ENCODE measurements around the gene GLTP. TPM values are rescaled to one million over a fixed set of nuclear protein-coding genes. Genes with fewer than 3 reads are reported as not detected.

Gene GLTP
- total RNA-seq, 1 experiment from 2014 or later: 15.5 TPM

GRCh38 chr12:109916045-109916444 lies 35.7 kb upstream of the GLTP start:
- Histone ChIP-seq H3K27ac (ENCODE audit: insufficient read length, low read depth, low read length) (no peak overlapping the region), H2BK120ac (ENCODE audit: low read depth, low read length, poor library complexity, severe bottlenecking) (no peak overlapping the region), H2AFZ (ENCODE audit: low read length) (no peak overlapping the region), H3K27me3 (ENCODE audit: insufficient read depth, low read length) (no peaks in the 10 kb centered on the region), H3T11ph (ENCODE audit: low read length) (no peak overlapping the region), H3K23me2 (ENCODE audit: insufficient read length, low read depth, low read length, poor library complexity, severe bottlenecking) (no peaks in the 10 kb centered on the region), H3K79me1 (ENCODE audit: insufficient read depth, low read depth, low read length, poor library complexity, severe bottlenecking) (no peaks in the 10 kb centered on the region), H2BK20ac (ENCODE audit: low read depth, low read length, poor library complexity, severe bottlenecking) (no peak overlapping the region), H3K18ac (ENCODE audit: insufficient read length, low read depth, low read length) (no peak overlapping the region), H3K14ac (ENCODE audit: insufficient read depth, low read length) (no peak overlapping the region), H2BK12ac (ENCODE audit: insufficient read length, low read depth, low read length) (no peak overlapping the region), H3K56ac (ENCODE audit: insufficient read length, low read depth, low read length) (no peak overlapping the region), H3K9ac (ENCODE audit: extremely low read depth, insufficient read length, low read length) (no peak overlapping the region), H4K5ac (ENCODE audit: insufficient read length, low read depth, low read length) (no peak overlapping the region), H3K9me3 (ENCODE audit: control insufficient read depth, low read depth, low read length) (no peaks in the 10 kb centered on the region), H2BK5ac (ENCODE audit: insufficient read length, low read length) (no peak overlapping the region), H2AK5ac (ENCODE audit: insufficient read length, low read length) (no peak overlapping the region), H2BK15ac (ENCODE audit: low read depth, low read length) (no peak overlapping the region), H4K8ac (replicated peaks; ENCODE audit: insufficient read length, low read depth, low read length) (no peak overlapping the region), H4K91ac (ENCODE audit: insufficient read length, low read depth, low read length) (no peak overlapping the region), H3K4me1 (ENCODE audit: insufficient read depth, low read length) (no peaks in the 10 kb centered on the region), H3K79me2 (ENCODE audit: insufficient read depth, low read length) (no peaks in the 10 kb centered on the region), H3K23ac (ENCODE audit: insufficient read length, low read depth, low read length) (no peak overlapping the region), H3K4ac (ENCODE audit: low read depth, low read length) (no peak overlapping the region), H4K20me1 (ENCODE audit: control insufficient read depth, insufficient read depth, insufficient read length) (no peaks in the 10 kb centered on the region), H3K4me2 (ENCODE audit: insufficient read depth, insufficient read length, low read length) (no peak overlapping the region)
- no peaks in the 10 kb centered on the region for H3K9me3 Mint-ChIP-seq
- H3K27ac Mint-ChIP-seq: no peak overlapping the region; a peak in 1 of 7 replicates
- no peaks in the 10 kb centered on the region for H3K4me1 Mint-ChIP-seq
- no peak for TF ChIP-seq CTCF (conservative IDR thresholded peaks at IDR 0.05)
- DNase-seq: no peak
- H3K27me3 Mint-ChIP-seq (ENCODE audit: low read depth): no peaks in the 10 kb centered on the region; the same call in 1 of the 2 replicates
- H3K36me3 Mint-ChIP-seq (ENCODE audit: insufficient read depth in 1 of 3, low read depth in 3 of 3): peaks cover 16 to 80% (median 31%) of the 10 kb centered on the region in 3 experiments; a peak in 6 of 7 replicates
- WGBS (ENCODE audit: extremely low coverage, insufficient read length, low lambda C conversion rate): no CpG with 5 or more reads among the region's 4 CpGs
- no peak overlapping the region for H3K4me3 Mint-ChIP-seq

Data from H9 (cell line).